ENCODE measurements around the gene GYG1. TPM values are rescaled to one million over a fixed set of nuclear protein-coding genes. Genes with fewer than 3 reads are reported as not detected.

The GYG1 gene
- total and polyA plus RNA-seq, 2 donors from 2014 or later, result 31.3 to 37.9 TPM

DNA sequence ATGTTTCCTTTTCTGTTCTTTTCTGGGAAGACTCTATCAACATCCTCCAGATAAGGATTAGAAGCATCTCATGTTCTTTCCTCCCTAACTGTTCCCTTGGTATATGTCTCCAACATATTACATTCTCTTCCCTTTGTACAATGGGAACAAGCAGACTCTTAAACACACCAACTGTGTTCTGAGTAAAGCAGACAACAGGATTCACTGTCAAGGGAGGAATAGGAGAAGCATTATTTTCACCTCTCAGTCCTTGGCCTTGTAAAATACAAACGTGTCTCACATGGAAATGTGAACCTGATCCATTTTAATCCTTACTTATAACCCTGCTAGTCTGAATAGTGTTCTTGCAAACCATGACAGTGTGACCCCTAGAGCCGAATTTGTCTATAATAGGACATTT lies 19.6 kb downstream of the GYG1 start:
- Histone ChIP-seq H3K9me3 (ENCODE audit: control insufficient read depth in 2 of 3, insufficient read depth in 1 of 3, low read length in 3 of 3) (no peaks in the 10 kb centered on the region), H3K27me3 (ENCODE audit: control insufficient read depth, insufficient read depth, low read length) (no peaks in the 10 kb centered on the region), H3K27ac (ENCODE audit: low read depth in 2 of 2, low read length in 2 of 2) (no peak overlapping the region), H3K36me3 (ENCODE audit: control insufficient read depth in 2 of 3, insufficient read depth in 3 of 3, low read length in 3 of 3) (peaks cover 2 to 32% (median 15%) of the 10 kb centered on the region in 3 donors), H3K9ac (ENCODE audit: low read length in 3 of 3) (no peak overlapping the region), H3K4me3 (ENCODE audit: low read length in 3 of 3) (no peak overlapping the region), H3K4me1 (ENCODE audit: control insufficient read depth in 2 of 3, insufficient read depth in 2 of 3, low read depth in 1 of 3, low read length in 3 of 3) (no peaks in the 10 kb centered on the region)
- no peak for DNase-seq
- intact Hi-C loops (cut with DNase I), result no loop called here
- no peak for FAIRE-seq
- TF ChIP-seq CTCF (IDR thresholded peaks at IDR 0.05; ENCODE audit: borderline replicate concordance, extremely low read depth, insufficient read depth), result no peak

- intact Hi-C loops (cut with DNase I), result no loop called here
- H3K36me3 ChIP-seq (ENCODE audit: control insufficient read depth in 2 of 3, insufficient read depth in 3 of 3, low read length in 3 of 3), result peaks cover 2 to 32% (median 15%) of the 10 kb centered on the region in 3 donors
- no peak for FAIRE-seq
- no peak overlapping the region for H3K9ac ChIP-seq (ENCODE audit: low read length in 3 of 3)
- H3K27ac ChIP-seq (ENCODE audit: low read depth in 2 of 2, low read length in 2 of 2), result no peak overlapping the region
- H3K4me1 ChIP-seq (ENCODE audit: control insufficient read depth in 2 of 3, insufficient read depth in 2 of 3, low read depth in 1 of 3, low read length in 3 of 3), result no peaks in the 10 kb centered on the region
- no peaks in the 10 kb centered on the region for H3K27me3 ChIP-seq (ENCODE audit: control insufficient read depth, insufficient read depth, low read length)
- H3K4me3 ChIP-seq (ENCODE audit: low read length in 3 of 3), result no peak overlapping the region
- no peaks in the 10 kb centered on the region for H3K9me3 ChIP-seq (ENCODE audit: control insufficient read depth in 2 of 3, insufficient read depth in 1 of 3, low read length in 3 of 3)
- TF ChIP-seq CTCF (IDR thresholded peaks at IDR 0.05; ENCODE audit: borderline replicate concordance, extremely low read depth, insufficient read depth), result no peak
- DNase-seq, result peak in 1 of 5 donors; percentile 77
Measured at GRCh38 chr3:149011676-149012075, 20.3 kb downstream of the GYG1 start.

GRCh38 chr3:149013726-149014125 lies 22.4 kb downstream of the GYG1 start:
- intact Hi-C loops (cut with DNase I), result no loop called here
- H3K4me3 ChIP-seq (ENCODE audit: low read length in 3 of 3), result no peak overlapping the region
- no peaks in the 10 kb centered on the region for H3K4me1 ChIP-seq (ENCODE audit: control insufficient read depth in 2 of 3, insufficient read depth in 2 of 3, low read depth in 1 of 3, low read length in 3 of 3)
- DNase-seq (no peak), FAIRE-seq (no peak)
- TF ChIP-seq CTCF (IDR thresholded peaks at IDR 0.05; ENCODE audit: borderline replicate concordance, extremely low read depth, insufficient read depth), result no peak
- no peaks in the 10 kb centered on the region for H3K9me3 ChIP-seq (ENCODE audit: control insufficient read depth in 2 of 3, insufficient read depth in 1 of 3, low read length in 3 of 3)
- H3K27ac ChIP-seq (ENCODE audit: low read depth in 2 of 2, low read length in 2 of 2), result no peak overlapping the region
- no peaks in the 10 kb centered on the region for H3K27me3 ChIP-seq (ENCODE audit: control insufficient read depth, insufficient read depth, low read length)
- no peak overlapping the region for H3K9ac ChIP-seq (ENCODE audit: low read length in 3 of 3)
- peaks cover 2 to 25% (median 15%) of the 10 kb centered on the region in 3 donors for H3K36me3 ChIP-seq (ENCODE audit: control insufficient read depth in 2 of 3, insufficient read depth in 3 of 3, low read length in 3 of 3)

DNA sequence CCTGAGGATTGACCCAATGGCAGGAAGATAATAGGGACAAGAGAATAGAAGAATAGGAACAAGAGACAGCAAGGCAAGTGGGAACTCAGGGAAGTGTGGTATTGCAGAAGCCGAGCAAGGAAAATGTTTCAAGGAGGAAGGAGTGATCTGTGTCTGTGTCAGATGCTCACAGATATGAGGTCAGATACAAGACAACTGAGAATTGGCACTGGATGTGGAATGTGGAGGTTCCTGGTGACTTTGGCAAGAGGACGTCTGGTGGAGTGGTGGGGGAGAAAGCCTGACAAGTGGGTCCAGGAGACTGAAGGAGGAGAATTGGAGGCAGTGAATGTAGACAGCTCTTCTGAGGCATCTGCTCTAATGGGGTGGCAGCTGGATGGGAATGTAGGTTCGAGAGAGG lies 24.1 kb downstream of the GYG1 start:
- intact Hi-C loops (cut with DNase I), result no loop called here
- Histone ChIP-seq H3K9ac (ENCODE audit: low read length in 3 of 3) (no peak overlapping the region), H3K9me3 (ENCODE audit: control insufficient read depth in 2 of 3, insufficient read depth in 1 of 3, low read length in 3 of 3) (no peaks in the 10 kb centered on the region), H3K36me3 (ENCODE audit: control insufficient read depth in 2 of 3, insufficient read depth in 3 of 3, low read length in 3 of 3) (peaks cover 0 to 16% (median 8%) of the 10 kb centered on the region in 3 donors), H3K27me3 (ENCODE audit: control insufficient read depth, insufficient read depth, low read length) (no peaks in the 10 kb centered on the region), H3K4me3 (ENCODE audit: low read length in 3 of 3) (no peak overlapping the region), H3K27ac (ENCODE audit: low read depth in 2 of 2, low read length in 2 of 2) (peak overlapping the region in 1 of 2 donors; percentile 29), H3K4me1 (ENCODE audit: control insufficient read depth in 2 of 3, insufficient read depth in 2 of 3, low read depth in 1 of 3, low read length in 3 of 3) (no peaks in the 10 kb centered on the region)
- no peak for TF ChIP-seq CTCF (IDR thresholded peaks at IDR 0.05; ENCODE audit: borderline replicate concordance, extremely low read depth, insufficient read depth)
- no peak for FAIRE-seq
- no peak for DNase-seq
